GM21576 (cell line): ENCODE results near the gene PRKCA.
"Not testable (repeated sequence)": the region's sequence is repeated elsewhere in the genome, so short reads cannot be mapped to it uniquely, and the experiment has no call there.

ENCODE experiments used
- ATAC-seq: cut with Tn5 transposase; IDR thresholded peaks from one replicate; pipeline ENCODE4 v1.9.1; 2021; ENCODE audit warnings: mild to moderate bottlenecking, moderate library complexity; ENCODE audit not compliant: unreplicated experiment

Gene PRKCA

GRCh38 chr17:66593116-66593515 is 290.7 kb downstream of the PRKCA start:
- no peak for ATAC-seq

- no peak for ATAC-seq
Measured at GRCh38 chr17:66595893-66596292, 293.5 kb downstream of the PRKCA start.

- ATAC-seq = no peak
Measured at GRCh38 chr17:66602659-66603384, 300.4 kb downstream of the PRKCA start.

- ATAC-seq = no peak
Measured at GRCh38 chr17:66604376-66604775, 302.0 kb downstream of the PRKCA start.

- no peak for ATAC-seq
Measured at GRCh38 chr17:66605541-66605940, 303.1 kb downstream of the PRKCA start.

GRCh38 chr17:66610361-66611133 is 308.1 kb downstream of the PRKCA start:
- no peak for ATAC-seq

- no peak for ATAC-seq
Measured at GRCh38 chr17:66611397-66611796, 309.0 kb downstream of the PRKCA start.

GRCh38 chr17:66612993-66613392 is 310.6 kb downstream of the PRKCA start:
- ATAC-seq = no peak

- no peak for ATAC-seq
Measured at GRCh38 chr17:66614469-66614868, 312.1 kb downstream of the PRKCA start.

- no peak for ATAC-seq
Measured at GRCh38 chr17:66619206-66619605, 316.8 kb downstream of the PRKCA start.

- no peak for ATAC-seq
Measured at GRCh38 chr17:66620528-66620927, 318.1 kb downstream of the PRKCA start.

GRCh38 chr17:66624630-66625029 is 322.2 kb downstream of the PRKCA start:
- not testable (repeated sequence) for ATAC-seq

- no peak for ATAC-seq
Measured at GRCh38 chr17:66625311-66625767, 322.9 kb downstream of the PRKCA start.

- ATAC-seq = no peak
Measured at GRCh38 chr17:66627985-66628384, 325.6 kb downstream of the PRKCA start.

GRCh38 chr17:66629762-66630161 is 327.3 kb downstream of the PRKCA start:
- no peak for ATAC-seq

GRCh38 chr17:66630379-66630778 is 328.0 kb downstream of the PRKCA start:
- ATAC-seq = no peak

- no peak for ATAC-seq
Measured at GRCh38 chr17:66630828-66631472, 328.5 kb downstream of the PRKCA start.

- no peak for ATAC-seq
Measured at GRCh38 chr17:66632731-66633130, 330.3 kb downstream of the PRKCA start.

GRCh38 chr17:66633317-66633965 is 331.0 kb downstream of the PRKCA start:
- no peak for ATAC-seq

- no peak for ATAC-seq
Measured at GRCh38 chr17:66634193-66634592, 331.8 kb downstream of the PRKCA start.

GRCh38 chr17:66635386-66636045 is 333.1 kb downstream of the PRKCA start:
- ATAC-seq = no peak
